HG03025 (cell line): ENCODE data around the gene TLX1.

Source experiments
- ATAC-seq: cut with Tn5 transposase; IDR thresholded peaks from one replicate; pipeline ENCODE4 v1.9.1; 2021; ENCODE audit warnings: mild to moderate bottlenecking, moderate library complexity; ENCODE audit not compliant: unreplicated experiment, low FRiP score

Gene TLX1

DNA sequence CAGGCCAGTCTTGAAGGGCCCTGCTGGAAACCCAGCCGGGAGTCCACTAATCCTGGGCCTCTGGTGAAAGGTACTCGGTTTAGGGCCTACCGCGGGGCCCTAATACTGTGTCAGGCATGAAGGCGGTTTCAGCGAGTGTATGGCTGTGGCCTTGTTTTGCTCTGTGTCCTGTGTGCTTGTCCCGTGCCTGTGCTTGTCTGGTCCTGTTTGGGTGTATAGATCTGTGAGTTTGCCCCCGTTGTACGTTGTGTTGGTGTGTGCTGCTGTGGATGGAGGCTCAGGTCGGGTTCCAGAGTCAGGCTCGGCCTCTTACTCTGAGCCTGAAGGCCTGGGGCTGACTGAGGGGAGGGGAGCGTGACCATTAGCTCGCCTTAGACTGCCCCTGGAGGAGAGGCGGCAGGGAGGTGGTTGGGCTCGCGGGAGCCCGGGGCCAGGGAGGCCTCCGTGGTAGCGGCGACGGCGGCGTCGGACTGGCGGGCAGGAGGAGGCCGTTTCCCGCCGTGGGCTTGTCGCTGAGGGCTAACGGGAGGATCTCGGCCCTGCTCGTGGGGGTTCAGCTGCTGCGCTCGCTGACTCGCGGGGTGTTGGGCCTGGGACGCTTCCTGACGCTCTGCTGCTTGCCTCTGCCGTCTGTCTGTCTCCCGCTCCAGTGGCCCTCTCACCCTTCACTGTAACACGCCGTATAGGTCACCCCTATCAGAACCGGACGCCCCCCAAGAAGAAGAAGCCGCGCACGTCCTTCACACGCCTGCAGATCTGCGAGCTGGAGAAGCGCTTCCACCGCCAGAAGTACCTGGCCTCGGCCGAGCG is 2.6 kb downstream of the TLX1 start:
- ATAC-seq, result no peak

- no peak for ATAC-seq
These were observed 3.4 kb downstream of the TLX1 start for GRCh38 chr10:101134299-101135127.

- no peak for ATAC-seq
These were observed 4.3 kb downstream of the TLX1 start for GRCh38 chr10:101135141-101136006.

- ATAC-seq, result no peak
These were observed 5.1 kb downstream of the TLX1 start for GRCh38 chr10:101136007-101136707.

- ATAC-seq, result no peak
These were observed 5.6 kb downstream of the TLX1 start for GRCh38 chr10:101136708-101137121.

GRCh38 chr10:101137271-101137670 is 6.2 kb downstream of the TLX1 start:
- no peak for ATAC-seq

GRCh38 chr10:101138788-101139420 is 7.8 kb downstream of the TLX1 start:
- ATAC-seq, result no peak

GRCh38 chr10:101139421-101139911 is 8.4 kb downstream of the TLX1 start:
- ATAC-seq, result no peak

DNA sequence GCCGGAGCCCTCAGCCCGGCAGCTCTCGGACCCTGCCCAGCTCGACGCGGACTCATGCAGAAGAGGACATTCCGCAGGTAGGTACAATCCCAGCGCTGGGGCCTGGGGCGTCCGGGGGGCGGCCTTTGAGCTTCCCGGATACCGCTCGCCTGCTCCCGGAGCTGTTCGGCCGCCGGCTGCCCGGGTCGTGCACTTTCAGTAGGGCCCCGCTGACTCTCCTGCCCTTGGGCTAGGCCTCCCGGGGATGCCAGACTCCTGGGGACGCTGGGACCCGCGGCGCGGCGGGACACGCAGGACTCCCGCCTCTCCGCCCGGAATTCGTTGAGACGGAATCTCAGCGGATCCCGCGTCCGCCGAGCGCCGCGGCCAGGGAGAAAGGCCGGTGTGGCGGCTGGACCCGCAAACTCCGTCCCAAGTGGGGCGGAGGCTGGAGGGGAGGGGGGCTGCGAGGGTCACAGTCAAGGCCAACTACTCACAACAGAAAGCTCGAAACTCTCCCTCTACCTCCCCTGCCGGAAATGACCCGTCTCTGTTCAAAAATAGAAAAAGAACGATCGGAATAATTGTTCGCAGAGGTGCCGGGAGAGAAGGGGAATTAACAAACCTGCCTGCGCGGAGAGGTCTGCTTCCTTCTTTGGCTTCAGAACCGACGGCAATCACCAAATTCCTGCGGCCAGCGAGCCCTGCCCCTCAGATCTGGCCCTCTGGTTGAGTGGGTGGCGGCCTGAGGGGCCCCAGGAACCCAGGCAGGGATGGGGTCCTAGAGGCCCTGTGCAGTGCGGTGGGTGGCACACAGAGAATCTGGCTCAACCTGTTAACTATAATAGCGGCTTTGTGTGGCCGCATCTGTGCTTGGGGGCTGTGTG is 9.2 kb downstream of the TLX1 start:
- no peak for ATAC-seq

GRCh38 chr10:101140950-101141615 is 10.0 kb downstream of the TLX1 start:
- no peak for ATAC-seq

GRCh38 chr10:101141616-101142532 is 10.8 kb downstream of the TLX1 start:
- no peak for ATAC-seq

- ATAC-seq, result no peak
These were observed 11.6 kb downstream of the TLX1 start for GRCh38 chr10:101142533-101143344.

DNA sequence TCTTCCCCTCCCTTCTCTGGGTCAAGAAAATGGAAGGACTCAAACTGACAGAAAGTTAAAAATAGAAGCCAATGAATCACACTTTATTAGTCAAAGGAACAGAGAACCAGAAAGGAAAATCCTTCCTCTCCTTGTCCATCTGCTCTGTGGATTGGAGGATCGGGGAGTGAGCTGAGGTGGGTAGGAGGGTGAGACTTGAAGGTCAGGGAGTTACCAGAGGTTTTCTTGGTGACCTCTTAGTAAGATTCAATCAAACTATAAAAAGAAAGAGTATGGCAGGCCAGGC is 12.2 kb downstream of the TLX1 start:
- ATAC-seq, result no peak

DNA sequence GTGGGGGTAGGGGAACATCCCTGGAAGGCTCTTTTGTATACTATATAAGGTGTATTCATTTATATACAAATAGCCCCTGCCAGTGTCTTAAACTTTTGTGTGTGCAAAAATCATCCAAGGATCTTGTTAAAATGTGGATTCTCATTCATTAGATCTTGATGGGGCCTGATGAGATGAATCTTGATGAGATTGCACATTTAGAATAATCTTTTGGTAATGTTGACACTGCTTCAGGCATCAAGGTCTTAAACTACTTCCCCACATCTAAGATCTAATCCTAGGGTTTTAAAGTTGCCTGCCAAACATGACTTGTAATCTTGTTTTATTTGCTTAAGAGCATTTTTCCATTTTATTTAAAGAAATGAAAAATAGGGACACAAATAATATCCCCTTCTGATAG is 13.0 kb downstream of the TLX1 start:
- no peak for ATAC-seq

DNA sequence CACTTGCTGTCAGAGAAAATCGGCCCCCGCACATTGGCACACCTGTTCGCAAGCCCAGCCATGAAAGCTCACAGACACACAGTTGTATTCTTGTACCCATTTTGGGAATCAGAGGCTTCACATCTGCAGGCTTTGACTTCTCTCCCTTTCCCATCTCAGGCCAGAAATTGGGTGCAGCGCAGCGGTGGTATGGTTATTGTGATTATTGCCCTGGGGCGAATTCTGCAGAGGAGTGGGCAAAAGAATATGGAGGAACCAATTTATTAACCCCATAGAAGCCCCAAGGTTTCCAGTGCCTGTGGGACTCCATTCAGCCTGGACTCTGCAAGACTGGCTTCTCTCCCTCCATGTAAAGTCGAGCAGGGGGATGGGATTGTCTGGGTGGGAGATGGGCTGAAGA is 14.0 kb downstream of the TLX1 start:
- ATAC-seq, result no peak

GRCh38 chr10:101145750-101146391 is 14.8 kb downstream of the TLX1 start:
- no peak for ATAC-seq
